Fibroblast of lung (primary cell): Measurements from ENCODE around the gene KLHDC4. TPM values are rescaled to one million over a fixed set of nuclear protein-coding genes. Genes with fewer than 3 reads are reported as not detected.

Experiments used
- DNase-seq, 2 donors: peaks; one replicate each; pipeline versions ENCODE4 v3.0.0 to v3.0.0-alpha.2; 2010; ENCODE audit warnings: low read depth in 2 of 2
- H2AFZ ChIP-seq: 2 replicates; pipeline ENCODE4 v1.5.1; 2012; ENCODE audit warnings: low read length, control low read depth, inconsistent platforms
- H3K27ac ChIP-seq: 2 replicates; pipeline ENCODE4 v1.5.1; 2011; ENCODE audit warnings: low read length, control low read depth; ENCODE audit not compliant: insufficient read depth
- H3K27me3 ChIP-seq: 2 replicates; pipeline ENCODE4 v1.5.1; 2011; ENCODE audit warnings: mild to moderate bottlenecking, low read length; ENCODE audit not compliant: control insufficient read depth, insufficient read depth
- H3K36me3 ChIP-seq: 2 replicates; pipeline ENCODE4 v1.5.1; 2011; ENCODE audit warnings: low read length; ENCODE audit not compliant: control insufficient read depth, insufficient read depth
- H3K4me1 ChIP-seq: 2 replicates; pipeline ENCODE4 v1.5.1; 2011; ENCODE audit warnings: low read length; ENCODE audit not compliant: control insufficient read depth, insufficient read depth; ENCODE audit errors: extremely low read depth
- H3K4me2 ChIP-seq: 2 replicates; pipeline ENCODE4 v1.5.1; 2011; ENCODE audit warnings: low read length, control low read depth; ENCODE audit not compliant: insufficient read depth; ENCODE audit errors: extremely low read depth
- H3K4me3 ChIP-seq, 4 experiments: fragments of 200-600 bp in 1 of 4; sonication (generic) in 1 of 4; replicated peaks in 1 of 4; 2 replicates each; pipeline ENCODE4 v1.5.1; 2011 to 2016; ENCODE audit warnings: low read length in 4 of 4, low read depth in 3 of 4, mild to moderate bottlenecking in 3 of 4, control low read depth in 2 of 4, inconsistent platforms in 1 of 4, mixed read lengths in 1 of 4; ENCODE audit not compliant: insufficient read depth in 1 of 4; ENCODE audit errors: control extremely low read depth in 1 of 4
- H3K79me2 ChIP-seq: 2 replicates; pipeline ENCODE4 v1.5.1; 2012; ENCODE audit warnings: mild to moderate bottlenecking, low read length, inconsistent platforms; ENCODE audit not compliant: control insufficient read depth, insufficient read depth
- H3K9ac ChIP-seq: 2 replicates; pipeline ENCODE4 v1.5.1; 2011; ENCODE audit warnings: mild to moderate bottlenecking, low read length, control low read depth; ENCODE audit not compliant: insufficient read depth
- H3K9me3 ChIP-seq: 2 replicates; pipeline ENCODE4 v1.5.1; 2012; ENCODE audit warnings: low read depth, low read length; ENCODE audit not compliant: control insufficient read depth, insufficient read depth
- H4K20me1 ChIP-seq: 2 replicates; pipeline ENCODE4 v1.5.1; 2011; ENCODE audit warnings: low read length; ENCODE audit not compliant: control insufficient read depth, insufficient read depth; ENCODE audit errors: extremely low read depth
- EZH2 ChIP-seq: IDR thresholded peaks from 2 replicates; pipeline ENCODE4 v1.5.1; 2012; ENCODE audit warnings: low read length, control low read depth, mild to moderate bottlenecking; ENCODE audit errors: missing control alignments
- polyA plus RNA-seq, 2 donors: library from polyadenylated mRNA; depleted of rRNA in 1 of 2; stranded (reverse) in 1 of 2; unstranded in 1 of 2; fragments of >200 nt; gene quantifications; 2 replicates each; pipeline ENCODE4 v1.2.1, GENCODE V29; 2011 to 2012; ENCODE audit warnings: missing spikeins in 1 of 2
- total RNA-seq: library from RNA; depleted of rRNA; stranded (reverse); fragments of >200 nt; gene quantifications from 2 replicates; pipeline ENCODE4 v1.2.1, GENCODE V29; 2014
- TF ChIP-seq, protein P1 (sequence below), 2 donors: IDR thresholded peaks in 1 of 2; conservative IDR thresholded peaks in 1 of 2; 1 replicate in 1 of 2; 2 replicates in 1 of 2; pipeline ENCODE4 v1.5.1; 2011 to 2012; ENCODE audit warnings: low read length in 2 of 2, control low read depth in 1 of 2, inconsistent platforms in 1 of 2, low read depth in 1 of 2, mild to moderate bottlenecking in 1 of 2

Gene KLHDC4
- total and polyA plus RNA-seq, 2 donors (not counting 1 experiment from before 2014, with no cell fraction given), result 7.3 to 17.8 TPM

DNA sequence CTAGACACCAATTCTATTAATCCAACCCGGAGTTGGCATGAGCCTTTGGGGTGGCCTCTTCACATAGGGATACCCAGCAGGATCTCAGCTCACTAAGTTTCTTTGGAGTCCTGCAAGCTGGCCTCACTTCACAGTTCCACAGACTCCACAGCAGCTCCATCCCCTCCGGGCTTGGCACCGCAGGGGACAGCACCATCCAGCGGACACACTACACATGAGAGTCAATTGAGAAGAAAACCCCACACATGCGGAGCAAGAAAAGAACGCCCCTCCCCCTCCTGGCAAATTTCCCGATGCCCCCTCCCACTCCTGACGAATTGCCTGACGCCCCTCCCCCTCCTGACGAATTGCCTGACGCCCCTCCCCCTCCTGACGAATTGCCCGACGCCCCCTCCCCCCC is 31.1 kb downstream of the KLHDC4 start:
- Histone ChIP-seq H3K9ac (no peak overlapping the region), H3K27ac (no peak overlapping the region), H3K4me2 (no peak overlapping the region), H3K4me1 (no peaks in the 10 kb centered on the region), H3K27me3 (no peaks in the 10 kb centered on the region), H2AFZ (no peak overlapping the region), H3K9me3 (no peaks in the 10 kb centered on the region), H3K36me3 (peaks cover 3% of the 10 kb centered on the region), H3K79me2 (no peaks in the 10 kb centered on the region), H3K4me3 (no peak overlapping the region), H4K20me1 (no peaks in the 10 kb centered on the region)
- TF ChIP-seq EZH2, result no peak
- TF ChIP-seq, protein P1, sequence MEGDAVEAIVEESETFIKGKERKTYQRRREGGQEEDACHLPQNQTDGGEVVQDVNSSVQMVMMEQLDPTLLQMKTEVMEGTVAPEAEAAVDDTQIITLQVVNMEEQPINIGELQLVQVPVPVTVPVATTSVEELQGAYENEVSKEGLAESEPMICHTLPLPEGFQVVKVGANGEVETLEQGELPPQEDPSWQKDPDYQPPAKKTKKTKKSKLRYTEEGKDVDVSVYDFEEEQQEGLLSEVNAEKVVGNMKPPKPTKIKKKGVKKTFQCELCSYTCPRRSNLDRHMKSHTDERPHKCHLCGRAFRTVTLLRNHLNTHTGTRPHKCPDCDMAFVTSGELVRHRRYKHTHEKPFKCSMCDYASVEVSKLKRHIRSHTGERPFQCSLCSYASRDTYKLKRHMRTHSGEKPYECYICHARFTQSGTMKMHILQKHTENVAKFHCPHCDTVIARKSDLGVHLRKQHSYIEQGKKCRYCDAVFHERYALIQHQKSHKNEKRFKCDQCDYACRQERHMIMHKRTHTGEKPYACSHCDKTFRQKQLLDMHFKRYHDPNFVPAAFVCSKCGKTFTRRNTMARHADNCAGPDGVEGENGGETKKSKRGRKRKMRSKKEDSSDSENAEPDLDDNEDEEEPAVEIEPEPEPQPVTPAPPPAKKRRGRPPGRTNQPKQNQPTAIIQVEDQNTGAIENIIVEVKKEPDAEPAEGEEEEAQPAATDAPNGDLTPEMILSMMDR (conservative IDR thresholded peaks at IDR 0.05 in 1 of 2, IDR thresholded peaks at IDR 0.05 in 1 of 2; ENCODE audit: low read depth in 1 of 2, low read length in 2 of 2), result no peak
- no peak for DNase-seq

DNA sequence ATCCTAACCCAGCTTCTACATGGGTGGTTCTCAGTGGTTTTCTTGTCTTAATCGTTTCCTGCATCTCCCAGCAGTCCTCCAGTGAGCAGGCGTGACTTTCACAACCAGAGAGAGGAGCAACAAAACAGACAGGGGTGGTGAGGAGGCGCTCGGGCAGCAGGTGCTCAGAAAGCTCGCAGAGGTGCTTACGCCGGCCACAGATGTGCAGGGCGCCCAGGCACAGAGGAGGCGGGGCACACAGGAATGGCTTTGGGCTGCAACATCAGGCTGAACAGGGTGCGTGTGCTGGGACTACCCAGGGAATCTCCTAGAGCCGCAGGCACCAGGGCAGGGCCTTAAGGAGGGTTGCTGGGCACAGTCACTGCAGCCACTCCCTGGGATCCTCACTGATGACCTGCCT is 32.6 kb downstream of the KLHDC4 start:
- no peaks in the 10 kb centered on the region for H4K20me1 ChIP-seq
- no peak overlapping the region for H3K9ac ChIP-seq
- no peaks in the 10 kb centered on the region for H3K4me1 ChIP-seq
- no peaks in the 10 kb centered on the region for H3K27me3 ChIP-seq
- no peak overlapping the region for H2AFZ ChIP-seq
- H3K36me3 ChIP-seq, result peaks cover 5% of the 10 kb centered on the region
- no peaks in the 10 kb centered on the region for H3K9me3 ChIP-seq
- TF ChIP-seq, protein P1 (conservative IDR thresholded peaks at IDR 0.05 in 1 of 2, IDR thresholded peaks at IDR 0.05 in 1 of 2; ENCODE audit: low read depth in 1 of 2, low read length in 2 of 2), result no peak
- no peaks in the 10 kb centered on the region for H3K79me2 ChIP-seq
- H3K4me2 ChIP-seq, result no peak overlapping the region
- no peak overlapping the region for H3K27ac ChIP-seq
- no peak for DNase-seq
- H3K4me3 ChIP-seq, result no peak overlapping the region

DNA sequence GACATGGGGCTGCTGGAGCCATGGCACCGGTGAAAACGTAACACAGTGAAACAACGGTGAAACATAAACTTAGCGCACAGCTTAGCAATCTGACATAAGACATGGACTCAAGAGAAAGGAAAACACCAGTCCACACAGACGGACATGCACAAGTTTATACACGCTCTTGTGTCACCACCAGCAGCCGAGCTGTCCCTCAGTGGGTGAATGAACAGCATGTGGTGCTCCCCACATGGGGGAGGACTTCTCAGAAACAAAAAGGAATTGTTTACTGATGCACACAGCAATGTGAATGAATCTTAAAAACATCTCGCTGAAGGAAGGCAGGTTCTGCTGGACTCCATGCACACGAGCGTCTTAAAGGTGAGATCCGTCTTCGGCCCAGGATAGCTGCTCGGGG is 34.2 kb downstream of the KLHDC4 start:
- Histone ChIP-seq H3K9me3 (no peaks in the 10 kb centered on the region), H3K4me3 (no peak overlapping the region), H4K20me1 (no peaks in the 10 kb centered on the region), H3K9ac (no peak overlapping the region), H2AFZ (no peak overlapping the region), H3K27me3 (no peaks in the 10 kb centered on the region), H3K79me2 (no peaks in the 10 kb centered on the region), H3K4me1 (no peaks in the 10 kb centered on the region), H3K36me3 (peaks cover 3% of the 10 kb centered on the region), H3K27ac (no peak overlapping the region), H3K4me2 (no peak overlapping the region)
- DNase-seq, result no peak
- TF ChIP-seq EZH2, result no peak
- TF ChIP-seq, protein P1 (conservative IDR thresholded peaks at IDR 0.05 in 1 of 2, IDR thresholded peaks at IDR 0.05 in 1 of 2; ENCODE audit: low read depth in 1 of 2, low read length in 2 of 2), result no peak
